CD4-positive, alpha-beta T cell treated with Interleukin-15 for 4 hours (primary cell): ENCODE measurements around the gene ASB2.

ENCODE experiments used
- DNase-seq: peaks from one replicate; pipeline ENCODE4 v3.0.0-alpha.2; 2020; ENCODE audit warnings: low spot score

Gene ASB2

DNA sequence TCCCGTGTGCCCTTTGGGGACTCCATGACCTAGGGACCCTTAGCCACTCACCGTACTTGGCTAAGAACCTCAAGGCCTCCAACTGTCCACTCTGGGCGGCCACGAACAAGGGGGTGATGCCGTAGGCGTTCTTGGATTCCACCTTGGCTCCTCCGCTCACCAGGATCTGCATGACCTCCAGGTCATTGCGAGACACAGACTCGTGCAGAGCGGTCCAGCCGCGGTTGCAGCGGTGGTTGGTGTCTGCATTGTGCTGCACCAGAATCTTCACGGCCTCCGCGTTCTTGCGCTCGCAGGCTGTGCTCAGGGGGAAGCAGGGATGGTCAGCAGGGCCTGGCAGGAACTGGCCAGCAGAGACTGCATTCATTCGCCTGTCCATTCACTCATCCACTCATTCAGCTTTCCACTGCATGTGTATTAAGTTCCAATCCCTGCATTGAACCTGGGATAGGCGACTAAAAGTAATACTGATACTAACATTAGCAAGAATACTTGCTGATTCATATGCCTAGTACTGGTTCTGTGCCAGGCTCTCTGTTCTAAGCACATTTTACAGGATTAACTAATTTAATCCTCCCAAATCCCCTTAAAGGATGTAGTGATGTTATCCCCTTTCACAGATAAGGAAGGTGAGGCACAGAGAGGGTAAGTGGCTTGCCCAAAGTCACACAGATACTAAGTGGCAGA lies 25.3 kb downstream of the ASB2 start:
- DNase-seq, result no peak

DNA sequence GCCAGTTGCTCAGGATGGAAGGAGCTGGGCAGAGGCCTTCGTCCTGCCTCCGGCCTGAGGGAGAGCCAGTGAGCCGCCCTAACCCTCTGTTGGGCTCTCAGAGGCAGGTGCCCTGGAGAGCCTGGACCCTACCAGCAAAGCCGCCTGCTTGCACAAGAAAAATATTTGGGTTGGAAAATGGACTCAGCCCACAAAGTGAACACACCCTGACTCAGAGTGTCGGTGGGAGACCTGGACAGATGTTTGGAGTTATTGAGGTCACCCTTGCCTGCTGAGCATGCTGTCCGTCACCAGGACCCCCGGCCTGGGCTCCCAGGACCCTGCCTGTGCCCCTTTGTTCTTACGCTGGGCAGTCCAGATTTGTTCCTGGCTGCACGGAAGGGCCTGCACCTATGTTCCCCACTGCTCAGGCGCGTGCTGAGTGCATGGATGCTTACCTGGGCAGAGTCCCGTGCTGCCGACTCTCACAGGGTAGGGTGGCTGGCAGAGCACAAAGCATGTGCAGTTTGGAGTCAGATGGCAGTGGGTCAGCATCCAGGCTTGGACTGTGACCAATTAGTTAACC lies 26.8 kb downstream of the ASB2 start:
- DNase-seq, result no peak

DNA sequence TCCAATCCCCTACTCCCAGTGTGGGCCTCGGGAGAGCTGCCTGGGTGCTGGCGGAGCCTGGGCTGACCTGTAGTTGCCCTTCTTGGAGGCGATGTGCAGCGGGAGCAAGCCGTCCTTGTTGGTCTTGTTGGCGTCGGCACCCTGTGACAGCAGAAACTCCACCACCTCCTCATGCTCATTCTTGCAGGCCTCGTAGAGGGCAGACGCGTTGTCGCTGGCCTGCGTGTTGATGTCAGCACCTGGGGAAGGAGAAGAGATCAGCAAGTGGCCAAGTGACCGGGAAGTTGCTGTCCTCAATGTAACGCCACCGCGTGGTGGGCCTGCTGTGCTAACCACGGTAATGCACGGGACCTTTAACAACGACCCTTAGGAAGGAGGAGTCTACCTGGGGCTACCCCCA lies 29.1 kb downstream of the ASB2 start:
- no peak for DNase-seq

DNA sequence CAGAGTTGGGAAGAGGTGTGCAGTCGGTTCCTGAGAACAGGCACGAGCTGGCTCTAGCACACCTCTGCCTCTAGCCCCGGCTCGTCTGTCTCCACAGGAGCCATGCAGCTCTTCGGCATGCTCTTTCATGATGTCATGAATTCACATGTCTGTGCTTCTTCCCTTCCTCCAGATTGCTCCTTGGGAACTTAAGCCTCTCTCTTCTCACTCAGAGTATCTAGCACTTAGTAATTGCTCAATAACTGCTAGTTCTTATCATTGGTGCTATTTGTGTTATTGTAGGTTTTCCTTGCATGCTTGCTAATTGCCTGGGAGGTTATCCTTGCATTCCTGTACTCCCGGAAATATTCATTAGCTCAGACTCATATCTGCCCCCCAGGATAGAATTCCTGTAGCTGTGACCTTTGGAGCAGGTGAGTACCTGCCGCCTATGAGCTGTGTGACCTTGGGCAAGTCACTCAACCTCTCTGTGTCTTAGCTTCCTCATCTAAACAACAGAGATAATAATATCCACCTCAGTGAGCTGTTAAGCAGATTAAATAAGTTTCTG lies 29.8 kb downstream of the ASB2 start:
- no peak for DNase-seq

DNA sequence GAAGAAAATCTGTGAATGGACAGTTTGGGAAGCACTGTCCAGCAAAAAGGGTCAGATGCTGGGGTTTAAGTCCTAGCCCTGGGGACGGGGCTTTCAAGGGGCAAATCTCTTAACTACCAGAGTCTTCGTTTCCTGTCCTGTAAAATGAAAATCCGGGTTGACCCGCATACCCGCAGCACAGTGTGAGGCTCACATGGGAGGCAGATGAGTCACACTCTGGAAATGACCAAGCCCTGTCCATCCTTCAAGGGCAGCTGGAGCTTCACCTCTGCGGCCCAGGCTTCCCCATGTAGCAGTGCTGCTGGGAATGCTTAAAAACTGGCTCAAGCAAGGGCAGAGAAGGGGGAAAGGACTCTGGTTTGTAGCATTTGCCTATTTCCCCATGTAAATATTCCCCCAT lies 30.3 kb downstream of the ASB2 start:
- no peak for DNase-seq

DNA sequence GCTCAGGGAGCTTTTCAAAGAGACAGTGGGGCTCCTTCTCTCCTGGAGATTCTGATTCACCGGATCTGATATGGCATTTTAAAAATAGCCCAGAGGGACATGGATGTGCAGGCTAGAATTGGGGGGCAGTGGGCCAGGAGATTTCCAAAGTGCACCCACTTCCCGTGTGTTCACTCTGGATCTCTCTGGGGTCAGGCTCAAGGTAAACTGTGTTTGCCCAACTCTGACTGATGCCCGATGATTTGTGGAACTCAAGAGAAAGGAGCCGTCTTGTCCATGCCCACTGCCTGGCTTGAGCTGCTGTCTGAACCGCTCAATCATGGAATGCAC lies 31.3 kb downstream of the ASB2 start:
- DNase-seq, result no peak

DNA sequence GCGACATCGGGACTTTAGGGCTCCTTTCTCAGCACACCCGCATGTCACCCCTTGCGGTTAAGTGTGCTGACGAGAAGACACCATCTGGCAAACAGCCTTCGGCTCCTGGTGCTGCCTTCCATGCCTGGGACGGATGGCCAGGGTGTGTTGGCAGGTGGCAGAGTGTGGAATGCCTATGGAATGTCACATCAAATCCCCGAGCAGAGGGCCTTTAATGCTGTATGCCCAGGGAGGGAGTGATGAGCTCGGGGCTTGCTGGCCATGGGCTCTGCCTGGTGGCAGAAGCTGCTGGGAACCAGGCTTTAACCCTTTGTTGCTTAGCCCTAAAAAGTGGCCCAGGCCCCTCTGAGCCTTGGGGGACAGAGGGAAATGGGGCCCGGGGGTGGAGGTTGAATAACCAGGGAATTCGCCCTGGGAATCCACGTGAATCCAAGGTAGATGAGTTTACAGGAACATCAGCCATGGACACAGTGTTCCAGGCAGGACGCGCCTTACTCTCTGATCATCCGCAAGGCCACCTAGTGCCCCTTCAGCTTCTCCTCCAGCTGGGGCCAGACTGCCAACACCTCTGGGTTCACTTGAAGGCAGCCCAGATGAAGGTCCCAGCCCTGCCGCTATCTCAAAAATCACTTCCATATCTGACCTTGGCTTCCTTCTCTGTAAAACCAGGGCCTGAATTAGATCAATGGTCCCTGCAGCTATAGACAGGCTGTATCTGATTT lies 31.9 kb downstream of the ASB2 start:
- no peak for DNase-seq

DNA sequence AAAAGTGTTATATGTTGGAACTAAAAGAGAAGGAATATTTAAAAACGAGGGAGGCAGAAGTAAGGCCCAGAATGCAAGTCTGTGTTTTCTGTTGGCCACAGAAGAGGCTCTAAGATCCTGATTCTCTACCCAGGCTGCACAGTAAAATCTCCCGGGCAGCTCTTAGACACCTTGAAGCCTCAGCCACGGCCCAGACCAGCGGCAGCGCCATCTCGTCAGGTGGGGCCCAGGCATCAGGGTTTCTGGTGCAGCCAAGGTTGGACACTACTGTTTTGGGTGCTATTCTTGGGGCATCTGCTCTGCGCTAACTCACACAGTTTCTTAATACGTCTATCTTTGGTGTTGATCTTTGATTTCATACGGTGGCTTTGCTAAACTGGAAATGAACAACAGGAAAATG lies 32.4 kb downstream of the ASB2 start:
- no peak for DNase-seq

DNA sequence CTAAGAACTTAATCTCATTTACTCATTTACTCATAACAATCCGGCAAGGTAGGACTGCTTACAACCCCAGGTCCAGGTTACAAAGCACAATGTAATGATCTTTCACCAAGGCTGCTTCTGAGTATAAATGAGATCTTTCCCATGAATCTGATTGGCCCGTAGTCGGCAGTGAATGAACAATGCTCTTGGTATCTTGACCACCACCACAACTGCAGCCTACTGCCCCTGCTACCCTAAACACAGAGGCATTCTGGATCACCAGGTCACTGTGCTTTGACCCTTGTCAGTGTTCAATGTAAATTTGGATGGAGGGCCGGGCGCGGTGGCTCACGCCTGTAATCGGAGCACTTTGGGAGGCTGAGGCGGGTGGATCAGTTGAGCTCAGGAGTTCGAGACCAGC lies 33.3 kb downstream of the ASB2 start:
- no peak for DNase-seq

DNA sequence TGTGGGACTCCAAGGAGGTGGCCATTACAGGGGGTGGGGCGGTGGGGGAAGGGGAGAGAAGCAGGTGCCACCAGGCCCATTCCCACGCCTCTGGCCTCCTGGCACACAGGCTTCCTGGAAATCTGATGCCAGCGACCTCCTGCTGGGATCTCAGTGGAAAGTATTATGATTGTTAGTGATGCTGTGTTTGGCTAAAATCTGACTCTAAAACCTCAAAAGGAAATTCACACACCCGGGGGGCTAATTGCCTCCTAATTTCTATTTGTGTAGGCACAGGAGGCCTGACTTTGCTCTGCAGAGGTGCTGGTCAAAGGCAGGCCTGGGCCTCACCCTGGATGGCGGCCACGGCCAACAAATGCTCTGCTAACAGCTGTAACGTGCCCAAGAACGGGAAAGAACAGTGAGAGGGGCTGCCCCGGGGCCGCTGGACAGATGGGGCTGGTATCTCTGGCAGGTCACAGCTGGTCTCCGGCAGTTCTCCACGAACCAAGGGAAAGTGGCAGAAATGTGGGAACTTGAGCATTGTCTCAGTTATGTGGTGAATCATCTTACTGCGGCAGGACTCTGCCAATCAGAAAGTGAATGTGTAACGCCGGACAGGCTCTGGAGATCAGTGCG lies 35.0 kb downstream of the ASB2 start:
- no peak for DNase-seq

DNA sequence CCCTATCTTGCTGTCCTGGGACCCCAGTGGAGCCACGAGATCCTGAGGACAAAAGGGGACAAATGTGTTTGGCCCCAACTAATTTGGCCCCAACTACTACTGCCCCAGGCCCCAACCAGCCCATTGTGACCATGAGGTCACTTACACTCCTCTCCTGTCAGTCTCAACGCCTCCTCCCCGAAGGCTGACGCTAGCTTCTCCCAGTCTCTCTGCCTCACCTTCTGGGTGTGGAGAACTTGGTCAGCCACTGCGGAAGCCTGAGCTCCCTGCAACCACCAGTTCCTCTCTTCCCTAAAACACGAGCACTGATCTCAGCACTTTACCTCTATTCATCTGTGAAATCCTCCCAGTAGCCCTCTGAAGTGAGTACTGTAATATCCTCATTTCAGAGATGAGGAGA lies 35.9 kb downstream of the ASB2 start:
- no peak for DNase-seq

DNA sequence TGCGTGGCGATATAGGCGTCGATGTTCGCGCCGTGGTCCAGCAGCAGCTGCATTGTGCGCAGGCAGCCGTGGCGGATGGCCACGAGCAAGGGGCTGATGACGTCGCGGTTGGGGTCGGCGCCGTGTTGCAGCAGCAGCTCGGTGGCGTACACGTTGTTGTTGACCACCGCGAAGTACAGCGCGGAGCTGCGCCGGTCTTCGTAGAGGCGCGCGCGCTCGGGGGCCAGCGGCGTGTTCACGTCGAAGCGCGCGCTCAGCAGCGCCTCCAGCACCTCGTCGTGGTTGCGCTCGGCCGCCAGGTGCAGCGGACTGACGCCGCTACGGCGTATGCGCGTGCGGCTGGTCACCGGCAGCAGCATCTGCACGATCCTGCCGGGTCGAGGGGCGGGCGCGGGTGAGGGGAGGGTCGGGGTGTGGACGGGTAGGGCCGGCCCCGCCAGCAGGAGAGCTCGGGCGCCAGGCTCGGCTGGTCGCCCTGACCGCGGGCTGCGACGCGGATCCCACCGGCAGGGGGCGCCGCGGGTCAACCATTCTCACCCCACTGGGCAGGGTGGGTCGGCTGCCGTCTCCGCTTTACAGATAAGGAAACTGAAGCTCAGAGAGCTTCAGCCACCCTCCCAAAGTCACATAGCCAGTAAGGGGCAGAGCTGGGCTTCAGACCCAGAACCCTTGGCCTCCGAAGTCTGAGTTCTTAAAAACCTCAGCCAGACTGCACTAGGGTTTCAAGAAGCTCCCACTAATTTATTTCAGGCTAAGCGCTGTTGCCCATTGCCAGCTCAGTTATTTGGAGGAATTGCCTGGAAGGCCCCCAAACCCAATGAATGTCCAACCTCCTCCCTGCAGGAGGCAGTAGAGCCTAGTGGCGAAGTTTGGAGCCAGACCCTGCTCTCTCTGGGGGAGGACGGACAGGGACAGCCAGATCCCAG lies 36.8 kb downstream of the ASB2 start:
- DNase-seq, result peak; percentile 91

DNA sequence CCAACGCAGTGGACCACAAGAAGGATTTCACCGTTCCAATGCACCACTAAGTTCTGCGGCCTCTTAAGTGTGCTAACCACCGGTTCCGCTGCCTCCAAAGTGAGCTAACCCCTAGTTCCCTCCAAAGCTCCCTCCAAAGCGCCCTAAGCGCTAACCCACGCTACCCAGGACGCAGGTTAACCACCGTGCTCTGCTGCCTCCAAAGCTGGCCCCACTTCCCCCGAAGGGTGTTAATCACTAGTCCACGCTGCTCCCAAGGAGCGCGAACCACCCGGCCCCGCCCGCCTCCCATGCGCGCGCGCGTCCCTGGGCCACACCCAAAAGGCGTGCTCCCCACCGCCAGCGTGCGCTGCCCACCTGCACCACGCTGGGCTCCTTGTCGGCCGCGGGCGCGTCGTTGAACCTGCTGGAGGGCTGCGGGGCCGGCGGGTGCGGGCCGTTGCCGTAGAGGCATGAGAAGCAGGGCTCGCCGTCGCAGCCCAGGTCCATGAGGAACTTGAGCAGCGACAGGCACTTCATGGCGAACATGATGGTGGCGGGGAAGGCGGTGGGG lies 37.5 kb downstream of the ASB2 start:
- DNase-seq, result no peak

DNA sequence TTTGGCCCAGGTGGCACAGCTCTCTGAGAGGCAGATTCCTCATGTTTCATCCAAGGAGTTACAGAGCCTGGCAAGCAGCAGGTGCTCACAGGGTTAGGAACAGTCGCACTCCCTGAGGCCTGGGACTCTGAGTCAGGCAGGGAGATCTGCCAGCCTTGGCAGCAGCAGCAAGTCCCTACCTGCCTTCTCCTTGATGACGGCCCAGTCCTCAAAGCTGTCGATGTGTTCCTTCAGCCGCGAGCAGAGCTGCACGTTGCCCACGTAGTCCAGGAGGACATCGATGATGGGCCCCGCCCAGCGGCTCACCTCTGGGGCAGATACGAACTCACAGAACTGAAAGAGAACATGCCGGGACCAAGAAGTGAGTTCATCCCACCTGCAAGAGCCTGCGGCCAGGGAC lies 38.9 kb downstream of the ASB2 start:
- no peak for DNase-seq

DNA sequence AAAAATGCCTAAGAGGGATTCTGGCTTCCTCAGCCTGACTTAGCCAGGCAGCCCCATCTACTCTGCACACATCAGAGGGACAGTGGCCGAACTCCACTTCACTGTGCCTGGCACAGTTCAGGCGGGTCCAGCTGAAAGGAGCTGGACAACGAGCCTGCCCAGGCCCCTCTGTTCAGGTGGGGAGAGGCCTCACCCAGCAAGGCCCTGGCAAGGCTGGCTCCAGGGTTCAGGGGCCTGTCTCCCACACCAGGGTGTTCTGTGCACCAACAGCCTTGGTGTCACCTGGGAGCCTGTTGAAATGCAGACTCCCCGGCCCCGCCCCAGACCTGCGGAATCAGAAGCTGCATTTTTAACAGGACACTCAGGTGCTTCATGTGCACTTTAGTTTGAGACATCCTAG lies 39.4 kb downstream of the ASB2 start:
- no peak for DNase-seq

DNA sequence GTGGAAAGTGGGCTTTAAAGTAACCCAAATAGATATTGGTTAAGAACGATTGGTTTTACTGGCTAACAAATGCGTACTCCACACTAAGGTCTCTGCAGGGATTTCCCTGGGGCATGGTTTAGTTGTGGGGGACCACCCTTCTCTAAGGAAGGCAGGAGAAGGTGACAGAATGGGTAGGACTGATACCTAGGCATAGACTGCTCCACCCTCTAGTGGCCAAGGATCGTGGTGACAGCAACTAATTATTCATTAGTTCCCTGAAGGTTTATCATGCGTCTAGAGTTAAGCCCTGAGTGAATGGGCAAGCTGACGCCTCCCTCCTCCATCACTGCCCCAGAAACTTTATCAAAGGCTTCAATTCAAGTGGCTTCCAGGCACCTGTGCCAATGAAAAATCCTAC lies 40.1 kb downstream of the ASB2 start:
- DNase-seq, result no peak

DNA sequence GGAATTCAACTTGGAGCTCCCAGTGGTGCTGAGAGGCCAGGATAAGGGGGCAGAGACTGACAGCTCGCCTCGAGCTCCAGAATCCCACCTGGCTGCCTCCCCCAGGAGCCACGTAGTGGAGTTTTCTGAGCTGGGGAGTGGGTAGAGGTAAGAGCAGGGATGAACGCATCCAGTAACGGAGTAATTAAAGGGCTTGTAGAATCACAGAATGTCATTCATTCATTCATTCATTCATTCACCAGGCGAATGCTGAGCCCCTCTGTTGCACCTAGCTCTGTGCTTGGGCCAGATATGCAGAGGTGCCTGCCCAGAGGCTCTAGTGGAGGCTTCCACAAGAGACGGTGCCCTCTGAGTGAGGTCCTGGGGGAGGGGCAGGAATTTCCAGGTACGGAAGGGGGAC lies 41.2 kb downstream of the ASB2 start:
- DNase-seq, result no peak

DNA sequence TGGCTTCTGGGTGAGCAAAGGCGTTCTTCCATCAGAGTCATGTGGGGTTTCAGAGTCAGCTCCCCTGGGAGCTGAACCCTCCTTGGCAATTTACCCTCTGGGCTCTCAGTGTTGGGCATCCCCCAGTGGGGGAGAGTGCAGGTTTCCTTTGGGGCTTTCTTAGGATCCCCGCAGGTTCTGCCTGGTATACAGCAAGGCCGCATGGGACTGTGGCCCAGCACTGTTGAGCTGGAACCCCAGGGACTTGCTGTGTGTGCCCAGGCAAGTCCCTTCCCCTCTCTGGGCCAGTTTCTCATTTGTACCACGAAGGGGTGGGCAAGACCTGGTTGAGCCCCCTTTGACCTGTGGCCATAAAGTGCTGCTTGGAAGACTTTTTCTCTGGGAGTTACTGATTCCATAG lies 43.7 kb downstream of the ASB2 start:
- no peak for DNase-seq

DNA sequence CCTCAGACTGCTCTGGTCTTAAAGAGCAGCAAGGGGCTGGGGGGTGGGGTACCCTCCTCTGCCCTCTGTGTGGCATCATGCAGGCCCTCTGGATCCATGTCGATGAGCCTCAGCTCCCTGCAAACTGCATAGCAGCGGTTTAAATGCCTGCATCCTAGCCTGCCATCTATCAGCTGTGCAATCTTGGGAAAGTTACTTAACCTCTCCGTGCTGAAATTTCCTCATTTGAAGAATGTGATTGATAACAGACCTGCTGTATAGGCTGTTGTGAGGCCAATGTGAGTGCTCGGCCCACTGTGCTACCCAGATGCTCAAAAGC lies 45.4 kb downstream of the ASB2 start:
- DNase-seq, result no peak

DNA sequence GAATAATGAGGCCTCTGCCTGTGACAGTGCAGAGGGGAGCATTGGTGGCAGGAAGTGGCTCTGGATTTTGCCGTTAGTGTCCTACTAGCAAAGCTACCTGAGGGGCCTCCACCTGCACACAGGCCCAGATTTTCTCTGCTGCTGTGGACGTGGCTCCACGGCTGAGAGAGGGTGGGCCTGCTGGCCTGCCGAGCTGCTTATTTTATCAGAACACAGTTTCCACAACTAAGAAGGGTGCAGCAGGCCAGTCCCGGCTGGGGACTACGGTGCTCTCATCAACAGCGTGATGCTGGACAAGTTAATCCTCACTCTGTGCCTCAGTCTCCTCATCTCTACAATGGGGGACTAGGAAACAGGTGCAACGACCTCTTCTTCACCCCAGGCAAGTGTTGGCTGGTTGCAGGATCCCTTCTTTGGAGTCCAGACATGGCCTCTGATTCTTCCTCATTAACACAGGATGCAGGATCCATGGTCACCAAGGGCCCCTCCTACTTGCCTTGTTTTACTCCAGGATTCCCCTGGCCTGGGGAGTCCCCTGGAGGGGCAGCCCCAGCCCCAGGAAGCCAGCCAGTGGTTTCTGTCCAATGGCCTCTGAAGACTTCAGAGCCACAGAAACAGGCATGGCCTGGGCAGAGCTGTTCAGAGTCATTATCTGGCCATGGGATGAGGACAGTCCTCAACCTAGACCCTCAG lies 45.9 kb downstream of the ASB2 start:
- DNase-seq, result no peak

DNA sequence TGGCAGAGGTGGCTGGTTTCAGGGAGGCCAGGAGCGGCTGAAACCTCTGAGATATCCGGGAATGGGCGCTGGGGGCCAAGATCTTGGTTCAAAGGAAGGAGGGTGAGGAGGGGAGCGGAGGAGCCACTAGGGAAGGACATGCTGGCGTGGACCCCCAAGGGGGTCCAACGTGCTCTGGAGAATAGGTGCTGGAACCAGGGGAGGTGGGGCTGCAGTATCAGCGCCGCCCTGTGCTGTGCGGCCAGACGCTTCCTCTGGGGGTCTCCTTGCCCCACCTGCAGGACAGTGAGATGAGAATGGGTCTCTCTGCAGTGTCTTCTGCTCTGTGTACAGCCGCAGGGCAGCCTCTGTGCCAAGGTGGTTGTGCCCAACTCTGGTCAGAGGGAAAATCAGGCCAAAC lies 46.7 kb downstream of the ASB2 start:
- DNase-seq, result no peak
